Measurements from ENCODE around the gene LRSAM1. TPM values are rescaled to one million over a fixed set of nuclear protein-coding genes. Genes with fewer than 3 reads are reported as not detected.

Gene LRSAM1
- total and polyA plus RNA-seq, 2 donors from 2014 or later: 15.8 to 24.6 TPM

DNA sequence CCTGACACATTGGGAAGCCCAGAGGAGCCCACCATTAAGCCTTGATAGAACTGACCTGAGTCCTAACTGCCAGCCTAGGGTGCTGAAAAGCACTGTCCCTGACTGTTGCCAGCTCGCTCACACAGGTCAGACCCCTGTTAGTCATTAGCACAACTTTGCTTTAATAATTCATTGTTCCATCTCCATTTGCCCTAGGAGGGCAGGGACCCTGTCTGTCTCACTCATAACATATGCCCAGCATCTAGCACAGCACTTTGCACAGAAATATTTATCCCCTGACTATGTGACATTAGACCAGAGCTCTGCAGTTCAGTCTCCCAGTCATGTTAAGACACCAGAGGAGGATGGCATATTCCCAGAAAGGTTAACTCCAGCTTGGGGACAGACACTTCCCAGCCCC is 99.0 kb downstream of the LRSAM1 start:
- no peaks in the 10 kb centered on the region for H3K36me3 ChIP-seq (ENCODE audit: control insufficient read depth in 2 of 3, insufficient read depth in 3 of 3, low read length in 3 of 3)
- peaks cover 0 to 35% (median 27%) of the 10 kb centered on the region in 3 donors for H3K4me1 ChIP-seq (ENCODE audit: control insufficient read depth in 2 of 3, insufficient read depth in 2 of 3, low read depth in 1 of 3, low read length in 3 of 3)
- no peak overlapping the region for H3K4me3 ChIP-seq (ENCODE audit: low read length in 3 of 3)
- no peak overlapping the region for H3K27ac ChIP-seq (ENCODE audit: low read depth in 2 of 2, low read length in 2 of 2)
- FAIRE-seq: no peak
- no peaks in the 10 kb centered on the region for H3K27me3 ChIP-seq (ENCODE audit: control insufficient read depth, insufficient read depth, low read length)
- no peak overlapping the region for H3K9ac ChIP-seq (ENCODE audit: low read length in 3 of 3)
- H3K9me3 ChIP-seq (ENCODE audit: control insufficient read depth in 2 of 3, insufficient read depth in 1 of 3, low read length in 3 of 3): no peaks in the 10 kb centered on the region
- intact Hi-C loops (cut with DNase I): no loop called here
- TF ChIP-seq, protein P1, sequence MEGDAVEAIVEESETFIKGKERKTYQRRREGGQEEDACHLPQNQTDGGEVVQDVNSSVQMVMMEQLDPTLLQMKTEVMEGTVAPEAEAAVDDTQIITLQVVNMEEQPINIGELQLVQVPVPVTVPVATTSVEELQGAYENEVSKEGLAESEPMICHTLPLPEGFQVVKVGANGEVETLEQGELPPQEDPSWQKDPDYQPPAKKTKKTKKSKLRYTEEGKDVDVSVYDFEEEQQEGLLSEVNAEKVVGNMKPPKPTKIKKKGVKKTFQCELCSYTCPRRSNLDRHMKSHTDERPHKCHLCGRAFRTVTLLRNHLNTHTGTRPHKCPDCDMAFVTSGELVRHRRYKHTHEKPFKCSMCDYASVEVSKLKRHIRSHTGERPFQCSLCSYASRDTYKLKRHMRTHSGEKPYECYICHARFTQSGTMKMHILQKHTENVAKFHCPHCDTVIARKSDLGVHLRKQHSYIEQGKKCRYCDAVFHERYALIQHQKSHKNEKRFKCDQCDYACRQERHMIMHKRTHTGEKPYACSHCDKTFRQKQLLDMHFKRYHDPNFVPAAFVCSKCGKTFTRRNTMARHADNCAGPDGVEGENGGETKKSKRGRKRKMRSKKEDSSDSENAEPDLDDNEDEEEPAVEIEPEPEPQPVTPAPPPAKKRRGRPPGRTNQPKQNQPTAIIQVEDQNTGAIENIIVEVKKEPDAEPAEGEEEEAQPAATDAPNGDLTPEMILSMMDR (IDR thresholded peaks at IDR 0.05; ENCODE audit: borderline replicate concordance, extremely low read depth, insufficient read depth): no peak
- no peak for DNase-seq

GRCh38 chr9:127550751-127551150 is 99.4 kb downstream of the LRSAM1 start:
- Histone ChIP-seq H3K27ac (ENCODE audit: low read depth in 2 of 2, low read length in 2 of 2) (peak overlapping the region in 1 of 2 donors; percentile 11), H3K27me3 (ENCODE audit: control insufficient read depth, insufficient read depth, low read length) (no peaks in the 10 kb centered on the region), H3K36me3 (ENCODE audit: control insufficient read depth in 2 of 3, insufficient read depth in 3 of 3, low read length in 3 of 3) (no peaks in the 10 kb centered on the region), H3K9me3 (ENCODE audit: control insufficient read depth in 2 of 3, insufficient read depth in 1 of 3, low read length in 3 of 3) (no peaks in the 10 kb centered on the region), H3K4me1 (ENCODE audit: control insufficient read depth in 2 of 3, insufficient read depth in 2 of 3, low read depth in 1 of 3, low read length in 3 of 3) (peaks cover 0 to 38% (median 28%) of the 10 kb centered on the region in 3 donors), H3K9ac (ENCODE audit: low read length in 3 of 3) (no peak overlapping the region), H3K4me3 (ENCODE audit: low read length in 3 of 3) (no peak overlapping the region)
- no peak for DNase-seq
- TF ChIP-seq, protein P1 (IDR thresholded peaks at IDR 0.05; ENCODE audit: borderline replicate concordance, extremely low read depth, insufficient read depth): no peak
- no peak for FAIRE-seq
- intact Hi-C loops (cut with DNase I): no loop called here

Other genes with a start within 250 kb of the LRSAM1 start
- gene GARNL3, start 186.7 kb upstream of the LRSAM1 start, total RNA-seq: 10.2 TPM
- gene GARNL3, start 186.7 kb upstream of the LRSAM1 start, polyA plus RNA-seq (ENCODE audit: insufficient read depth, low read depth, low replicate concordance): 2.6 TPM
- 15.3 TPM for gene SLC2A8, start 54.3 kb upstream of the LRSAM1 start, total RNA-seq
- gene SLC2A8, start 54.3 kb upstream of the LRSAM1 start, polyA plus RNA-seq (ENCODE audit: insufficient read depth, low read depth, low replicate concordance): 22.0 TPM
- gene ZNF79, start 27.1 kb upstream of the LRSAM1 start, total RNA-seq: 9.1 TPM
- gene ZNF79, start 27.1 kb upstream of the LRSAM1 start, polyA plus RNA-seq (ENCODE audit: insufficient read depth, low read depth, low replicate concordance): 2.1 TPM
- gene RPL12, start 104 bp upstream of the LRSAM1 start, total RNA-seq: 985 TPM
- 1,980 TPM for gene RPL12, start 104 bp upstream of the LRSAM1 start, polyA plus RNA-seq (ENCODE audit: insufficient read depth, low read depth, low replicate concordance)
- gene STXBP1, start 160.8 kb downstream of the LRSAM1 start, total RNA-seq: 32.8 TPM
- gene STXBP1, start 160.8 kb downstream of the LRSAM1 start, polyA plus RNA-seq (ENCODE audit: insufficient read depth, low read depth, low replicate concordance): 14.3 TPM

Measured in kidney (tissue), 14 donors.